ENCODE data around the gene NSD1. TPM values are rescaled to one million over a fixed set of nuclear protein-coding genes. Genes with fewer than 3 reads are reported as not detected.

The NSD1 gene
- total RNA-seq, 3 donors from 2014 or later, result 37.7 to 52.2 (median 38.6) TPM

DNA sequence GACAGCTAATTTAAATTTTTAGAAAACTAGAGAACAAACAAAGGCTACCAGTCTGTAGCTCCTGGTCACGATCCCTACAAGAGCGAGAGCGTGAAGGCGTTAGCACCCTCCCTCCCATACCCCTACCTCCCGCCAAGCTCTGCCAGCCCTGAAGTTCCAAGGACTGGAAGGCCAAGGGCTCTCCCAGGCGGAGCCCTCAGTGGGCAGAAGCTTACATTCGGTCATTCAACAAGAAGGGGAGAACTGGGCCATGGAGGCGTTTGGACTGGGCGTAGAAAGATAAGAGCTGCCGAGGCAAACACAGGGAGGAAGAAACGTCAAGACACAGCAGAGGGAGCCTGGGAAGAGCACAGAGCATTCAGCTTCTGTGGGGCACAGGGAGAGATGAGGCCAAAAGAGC lies 175.2 kb downstream of the NSD1 start:
- H3K27ac ChIP-seq, result no peak overlapping the region
- no peaks in the 10 kb centered on the region for H3K36me3 ChIP-seq
- no peak for DNase-seq (ENCODE audit: low spot score in 2 of 2)
- H3K27me3 ChIP-seq, result no peaks in the 10 kb centered on the region
- intact Hi-C loops (cut with DNase I; ENCODE audit: low total_unique reads), result no loop called here
- H3K4me3 ChIP-seq, result no peak overlapping the region
- no peaks in the 10 kb centered on the region for H3K9me3 ChIP-seq
- TF ChIP-seq POLR2AphosphoS5 (IDR thresholded peaks at IDR 0.05) (no peak), POLR2A (IDR thresholded peaks at IDR 0.05) (no peak)
- TF ChIP-seq, protein P1, sequence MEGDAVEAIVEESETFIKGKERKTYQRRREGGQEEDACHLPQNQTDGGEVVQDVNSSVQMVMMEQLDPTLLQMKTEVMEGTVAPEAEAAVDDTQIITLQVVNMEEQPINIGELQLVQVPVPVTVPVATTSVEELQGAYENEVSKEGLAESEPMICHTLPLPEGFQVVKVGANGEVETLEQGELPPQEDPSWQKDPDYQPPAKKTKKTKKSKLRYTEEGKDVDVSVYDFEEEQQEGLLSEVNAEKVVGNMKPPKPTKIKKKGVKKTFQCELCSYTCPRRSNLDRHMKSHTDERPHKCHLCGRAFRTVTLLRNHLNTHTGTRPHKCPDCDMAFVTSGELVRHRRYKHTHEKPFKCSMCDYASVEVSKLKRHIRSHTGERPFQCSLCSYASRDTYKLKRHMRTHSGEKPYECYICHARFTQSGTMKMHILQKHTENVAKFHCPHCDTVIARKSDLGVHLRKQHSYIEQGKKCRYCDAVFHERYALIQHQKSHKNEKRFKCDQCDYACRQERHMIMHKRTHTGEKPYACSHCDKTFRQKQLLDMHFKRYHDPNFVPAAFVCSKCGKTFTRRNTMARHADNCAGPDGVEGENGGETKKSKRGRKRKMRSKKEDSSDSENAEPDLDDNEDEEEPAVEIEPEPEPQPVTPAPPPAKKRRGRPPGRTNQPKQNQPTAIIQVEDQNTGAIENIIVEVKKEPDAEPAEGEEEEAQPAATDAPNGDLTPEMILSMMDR (IDR thresholded peaks at IDR 0.05), result no peak
- H3K4me1 ChIP-seq, result peaks cover 10 to 24% of the 10 kb centered on the region in 2 donors

GRCh38 chr5:177309351-177310191 lies 176.0 kb downstream of the NSD1 start:
- Histone ChIP-seq H3K27me3 (no peaks in the 10 kb centered on the region), H3K36me3 (no peaks in the 10 kb centered on the region), H3K9me3 (no peaks in the 10 kb centered on the region), H3K4me1 (peaks cover 10 to 21% of the 10 kb centered on the region in 2 donors), H3K27ac (no peak overlapping the region), H3K4me3 (no peak overlapping the region)
- no peak for TF ChIP-seq POLR2AphosphoS5 (IDR thresholded peaks at IDR 0.05)
- TF ChIP-seq, protein P1 (IDR thresholded peaks at IDR 0.05), result peak; percentile 47 to 66 (median 50)
- DNase-seq (ENCODE audit: low spot score in 2 of 2), result peak in 1 of 2 donors; percentile 63
- intact Hi-C loops (cut with DNase I; ENCODE audit: low total_unique reads), result loop anchor here (10.0 kb wide), 1 partner anchor 55 kb away; no protein-coding TSS in a partner anchor

GRCh38 chr5:177310332-177310731 lies 176.8 kb downstream of the NSD1 start:
- no peaks in the 10 kb centered on the region for H3K9me3 ChIP-seq
- intact Hi-C loops (cut with DNase I; ENCODE audit: low total_unique reads), result loop anchor here (10.0 kb wide), 1 partner anchor 54 kb away; no protein-coding TSS in a partner anchor
- no peaks in the 10 kb centered on the region for H3K36me3 ChIP-seq
- no peak overlapping the region for H3K4me3 ChIP-seq
- TF ChIP-seq, protein P1 (IDR thresholded peaks at IDR 0.05), result no peak
- TF ChIP-seq POLR2A (IDR thresholded peaks at IDR 0.05) (no peak), POLR2AphosphoS5 (IDR thresholded peaks at IDR 0.05) (no peak)
- H3K27me3 ChIP-seq, result no peaks in the 10 kb centered on the region
- DNase-seq (ENCODE audit: low spot score in 2 of 2), result peak in 1 of 2 donors; percentile 48
- peaks cover 10 to 13% of the 10 kb centered on the region in 2 donors for H3K4me1 ChIP-seq
- no peak overlapping the region for H3K27ac ChIP-seq

- no peaks in the 10 kb centered on the region for H3K9me3 ChIP-seq
- TF ChIP-seq, protein P1 (IDR thresholded peaks at IDR 0.05), result no peak
- no peak for TF ChIP-seq POLR2AphosphoS5 (IDR thresholded peaks at IDR 0.05)
- TF ChIP-seq POLR2A (IDR thresholded peaks at IDR 0.05), result no peak
- H3K4me1 ChIP-seq, result peaks cover 10 to 11% of the 10 kb centered on the region in 2 donors
- H3K4me3 ChIP-seq, result peak overlapping the region in 2 of 3 donors; percentile 61 to 72
- H3K27ac ChIP-seq, result no peak overlapping the region
- H3K36me3 ChIP-seq, result no peaks in the 10 kb centered on the region
- DNase-seq (ENCODE audit: low spot score in 2 of 2), result no peak
- H3K27me3 ChIP-seq, result no peaks in the 10 kb centered on the region
- intact Hi-C loops (cut with DNase I; ENCODE audit: low total_unique reads), result loop anchor here (10.0 kb wide), 1 partner anchor 54 kb away; no protein-coding TSS in a partner anchor
Observed at GRCh38 chr5:177310757-177311391, 177.3 kb downstream of the NSD1 start.

DNA sequence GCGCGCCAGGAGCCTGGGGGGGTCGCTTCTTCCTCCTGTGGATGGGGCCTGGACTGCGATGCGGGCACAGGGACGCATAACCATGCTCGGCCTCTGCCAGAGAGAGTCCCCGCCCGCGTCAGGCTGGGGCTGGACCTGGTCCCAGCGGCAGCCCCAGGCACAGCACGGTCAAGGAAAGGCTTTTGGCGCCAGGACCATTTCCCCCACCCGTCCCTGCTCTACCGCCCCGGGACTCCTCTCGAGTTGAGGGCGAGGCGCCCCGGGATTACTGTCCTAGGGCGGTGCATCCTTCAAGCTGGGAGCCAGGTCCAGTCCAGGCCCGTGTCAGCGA lies 177.8 kb downstream of the NSD1 start:
- Histone ChIP-seq H3K4me3 (peak overlapping the region; percentile 47 to 72 (median 61)), H3K9me3 (no peaks in the 10 kb centered on the region), H3K27me3 (no peaks in the 10 kb centered on the region), H3K4me1 (peaks cover 10 to 11% of the 10 kb centered on the region in 2 donors), H3K36me3 (no peaks in the 10 kb centered on the region), H3K27ac (no peak overlapping the region)
- intact Hi-C loops (cut with DNase I; ENCODE audit: low total_unique reads), result loop anchor here (10.0 kb wide), 1 partner anchor 53 kb away; no protein-coding TSS in a partner anchor
- TF ChIP-seq POLR2AphosphoS5 (IDR thresholded peaks at IDR 0.05) (no peak), POLR2A (IDR thresholded peaks at IDR 0.05) (no peak)
- TF ChIP-seq, protein P1 (IDR thresholded peaks at IDR 0.05), result no peak
- DNase-seq (ENCODE audit: low spot score in 2 of 2), result peak in 1 of 2 donors; percentile 52
